Lower lobe of right lung (tissue), 2 donors: ENCODE data around the gene IGLL5. TPM values are rescaled to one million over a fixed set of nuclear protein-coding genes. Genes with fewer than 3 reads are reported as not detected.

ENCODE experiments used
- ATAC-seq, 2 donors: fragments of 200-7000 bp; cut with Tn5 transposase; one replicate each; pipeline ENCODE4 v1.9.1; 2020 to 2022; ENCODE audit warnings: mild to moderate bottlenecking in 2 of 2, moderate library complexity in 2 of 2
- DNase-seq: peaks from one replicate; pipeline ENCODE4 v3.0.0-alpha.2; 2020
- H3K27ac ChIP-seq: fragments of 200-600 bp; one replicate; pipeline ENCODE4 v1.8.0; 2022
- H3K27me3 ChIP-seq: fragments of 200-600 bp; one replicate; pipeline ENCODE4 v1.8.0; 2022; ENCODE audit warnings: low read depth
- H3K36me3 ChIP-seq: fragments of 200-600 bp; one replicate; pipeline ENCODE4 v1.8.0; 2022; ENCODE audit warnings: mild to moderate bottlenecking
- H3K4me1 ChIP-seq: fragments of 200-600 bp; one replicate; pipeline ENCODE4 v1.8.0; 2022
- H3K4me3 ChIP-seq: fragments of 200-600 bp; one replicate; pipeline ENCODE4 v1.8.0; 2022; ENCODE audit warnings: mild to moderate bottlenecking
- H3K9me3 ChIP-seq: fragments of 200-600 bp; one replicate; pipeline ENCODE4 v1.8.0; 2022
- intact Hi-C: fragments of 100-400 bp; cut with DNase I; formaldehyde crosslinking; loops from one replicate; pipeline ENCODE4 v1.11.0; 2022
- total RNA-seq: library from RNA; stranded (reverse); fragmentation: NEBNext Ultra II Directional; extraction: Animal tissue kit (Norgen Biotek cat#: 25700); gene quantifications from one replicate; pipeline ENCODE4 v1.2.1, GENCODE V29; 2021
- TF ChIP-seq, protein P1 (sequence below): fragments of 200-600 bp; IDR thresholded peaks from one replicate; pipeline ENCODE4 v1.8.0; 2022; ENCODE audit warnings: antibody characterized with exemption, mild to moderate bottlenecking
- donor health status: DM: no; HTN: yes; CAD: no; lungs with severe emphysema.

IGLL5 gene
- total RNA-seq, 1 donor from 2014 or later, result 11.1 TPM

- intact Hi-C loops, result no loop called here
- H3K27ac ChIP-seq, result no peak overlapping the region
- DNase-seq (no peak), ATAC-seq (no peak)
- H3K4me1 ChIP-seq, result no peaks in the 10 kb centered on the region
- no peaks in the 10 kb centered on the region for H3K36me3 ChIP-seq
- no peak overlapping the region for H3K4me3 ChIP-seq
- H3K27me3 ChIP-seq, result peaks cover 9% of the 10 kb centered on the region
- TF ChIP-seq, protein P1, sequence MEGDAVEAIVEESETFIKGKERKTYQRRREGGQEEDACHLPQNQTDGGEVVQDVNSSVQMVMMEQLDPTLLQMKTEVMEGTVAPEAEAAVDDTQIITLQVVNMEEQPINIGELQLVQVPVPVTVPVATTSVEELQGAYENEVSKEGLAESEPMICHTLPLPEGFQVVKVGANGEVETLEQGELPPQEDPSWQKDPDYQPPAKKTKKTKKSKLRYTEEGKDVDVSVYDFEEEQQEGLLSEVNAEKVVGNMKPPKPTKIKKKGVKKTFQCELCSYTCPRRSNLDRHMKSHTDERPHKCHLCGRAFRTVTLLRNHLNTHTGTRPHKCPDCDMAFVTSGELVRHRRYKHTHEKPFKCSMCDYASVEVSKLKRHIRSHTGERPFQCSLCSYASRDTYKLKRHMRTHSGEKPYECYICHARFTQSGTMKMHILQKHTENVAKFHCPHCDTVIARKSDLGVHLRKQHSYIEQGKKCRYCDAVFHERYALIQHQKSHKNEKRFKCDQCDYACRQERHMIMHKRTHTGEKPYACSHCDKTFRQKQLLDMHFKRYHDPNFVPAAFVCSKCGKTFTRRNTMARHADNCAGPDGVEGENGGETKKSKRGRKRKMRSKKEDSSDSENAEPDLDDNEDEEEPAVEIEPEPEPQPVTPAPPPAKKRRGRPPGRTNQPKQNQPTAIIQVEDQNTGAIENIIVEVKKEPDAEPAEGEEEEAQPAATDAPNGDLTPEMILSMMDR, result no peak
- H3K9me3 ChIP-seq, result no peaks in the 10 kb centered on the region
Observed at GRCh38 chr22:22930571-22931556, 43.2 kb downstream of the IGLL5 start.

GRCh38 chr22:22931557-22932270, 44.1 kb downstream of the IGLL5 start:
- no peak for ATAC-seq
- H3K27ac ChIP-seq, result no peak overlapping the region
- H3K4me3 ChIP-seq, result no peak overlapping the region

DNA sequence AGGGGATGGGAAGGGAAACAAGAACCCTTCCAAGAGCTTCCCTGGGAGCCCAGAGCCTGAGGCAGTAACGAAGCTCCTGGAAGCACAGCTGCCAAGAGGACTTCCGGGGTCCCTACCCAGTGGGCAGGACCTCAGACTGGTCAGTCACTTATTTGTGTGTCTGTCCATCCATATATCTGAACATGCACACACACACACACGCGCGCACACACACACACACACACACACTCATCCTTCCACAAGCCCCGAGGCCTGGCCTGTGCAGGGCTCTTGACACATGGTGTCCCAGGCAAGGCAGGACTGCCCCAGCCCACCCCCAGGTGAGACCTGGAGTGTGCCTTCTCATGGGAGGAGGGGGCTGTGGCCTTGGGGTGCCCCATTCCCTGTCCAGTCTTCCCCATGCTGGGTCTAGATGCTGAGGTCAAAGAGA, 44.9 kb downstream of the IGLL5 start:
- no peak overlapping the region for H3K27ac ChIP-seq
- TF ChIP-seq, protein P1, result no peak

More at GRCh38 chr22:22931557-22932270, 44.1 kb downstream of the IGLL5 start:
- TF ChIP-seq, protein P1, result no peak
- no peaks in the 10 kb centered on the region for H3K4me1 ChIP-seq
- no peak for DNase-seq
- H3K36me3 ChIP-seq, result no peaks in the 10 kb centered on the region
- intact Hi-C loops, result no loop called here
- peaks cover 9% of the 10 kb centered on the region for H3K27me3 ChIP-seq
- no peaks in the 10 kb centered on the region for H3K9me3 ChIP-seq

GRCh38 chr22:22933100-22933806, 45.6 kb downstream of the IGLL5 start:
- Histone ChIP-seq H3K27me3 (no peaks in the 10 kb centered on the region), H3K36me3 (no peaks in the 10 kb centered on the region), H3K27ac (no peak overlapping the region), H3K4me1 (no peaks in the 10 kb centered on the region), H3K9me3 (no peaks in the 10 kb centered on the region), H3K4me3 (no peak overlapping the region)
- DNase-seq (peak; percentile 13), ATAC-seq (no peak)
- intact Hi-C loops, result no loop called here
- TF ChIP-seq, protein P1, result no peak

More for the DNA sequence above, 44.9 kb downstream of the IGLL5 start:
- H3K9me3 ChIP-seq, result no peaks in the 10 kb centered on the region
- intact Hi-C loops, result no loop called here
- DNase-seq, result no peak
- ATAC-seq, result no peak
- peaks cover 6% of the 10 kb centered on the region for H3K27me3 ChIP-seq
- H3K4me3 ChIP-seq, result no peak overlapping the region
- H3K36me3 ChIP-seq, result no peaks in the 10 kb centered on the region
- H3K4me1 ChIP-seq, result no peaks in the 10 kb centered on the region
